T-helper 1 cell treated with Interleukin-12 subunit alpha and Interleukin-12 subunit beta and Interleukin-4 antibody, amounts not matched to agents 30 ng/mL and 1 ng/mL, for 36 hours (primary cell): ENCODE measurements around the gene DNAJC11. TPM values are rescaled to one million over a fixed set of nuclear protein-coding genes. Genes with fewer than 3 reads are reported as not detected.
"Not testable (repeated sequence)": the region's sequence is repeated elsewhere in the genome, so short reads cannot be mapped to it uniquely, and the experiment has no call there.

Experiments used
- intact Hi-C: fragments of 100-400 bp; cut with micrococcal nuclease; formaldehyde crosslinking; loops from one replicate; pipeline ENCODE4 v1.15.1; 2024
- total RNA-seq: library from RNA; stranded (reverse); gene quantifications from 2 replicates; pipeline ENCODE4 v1.2.3, GENCODE V29; 2022

The DNAJC11 gene
- total RNA-seq, 1 donor from 2014 or later: 51.6 TPM

- intact Hi-C loops: no loop called here
These were observed 48.0 kb downstream of the DNAJC11 start for GRCh38 chr1:6653436-6654290.

GRCh38 chr1:6652986-6653385 lies 48.6 kb downstream of the DNAJC11 start:
- intact Hi-C loops: no loop called here

GRCh38 chr1:6651909-6652308 lies 49.7 kb downstream of the DNAJC11 start:
- intact Hi-C loops: no loop called here

GRCh38 chr1:6648556-6648955 lies 53.1 kb downstream of the DNAJC11 start:
- intact Hi-C loops: no loop called here

- intact Hi-C loops: loop anchor here (1.0 kb wide), 1 partner anchor 160 kb away; no protein-coding TSS in a partner anchor
These were observed 55.0 kb downstream of the DNAJC11 start for GRCh38 chr1:6646499-6647148.

- intact Hi-C loops: no loop called here
These were observed 56.6 kb downstream of the DNAJC11 start for GRCh38 chr1:6645018-6645417.

GRCh38 chr1:6640867-6641266 lies 60.7 kb downstream of the DNAJC11 start:
- intact Hi-C loops: not testable (repeated sequence)

GRCh38 chr1:6638226-6638625 lies 63.4 kb downstream of the DNAJC11 start:
- intact Hi-C loops: no loop called here

GRCh38 chr1:6637770-6638169 lies 63.8 kb downstream of the DNAJC11 start:
- intact Hi-C loops: no loop called here

GRCh38 chr1:6636778-6637177 lies 64.8 kb downstream of the DNAJC11 start:
- intact Hi-C loops: not testable (repeated sequence)

GRCh38 chr1:6635910-6636760 lies 65.5 kb downstream of the DNAJC11 start:
- intact Hi-C loops: no loop called here

- intact Hi-C loops: no loop called here
These were observed 66.3 kb downstream of the DNAJC11 start for GRCh38 chr1:6635161-6635909.

GRCh38 chr1:6634371-6635052 lies 67.1 kb downstream of the DNAJC11 start:
- intact Hi-C loops: no loop called here

GRCh38 chr1:6632588-6633514 lies 68.8 kb downstream of the DNAJC11 start:
- intact Hi-C loops: no loop called here

GRCh38 chr1:6631058-6631457 lies 70.6 kb downstream of the DNAJC11 start:
- intact Hi-C loops: no loop called here

GRCh38 chr1:6630027-6630426 lies 71.6 kb downstream of the DNAJC11 start:
- intact Hi-C loops: no loop called here

- intact Hi-C loops: loop anchor here (5.0 kb wide), 1 partner anchor 73 kb away; the partner anchor contains the start of gene DNAJC11
These were observed 72.6 kb downstream of the DNAJC11 start for GRCh38 chr1:6628971-6629479.

- intact Hi-C loops: loop anchor here (5.0 kb wide), 1 partner anchor 74 kb away; the partner anchor contains the start of gene DNAJC11
These were observed 73.6 kb downstream of the DNAJC11 start for GRCh38 chr1:6627841-6628545.
